Measurements from ENCODE around the gene LRRIQ1. TPM values are rescaled to one million over a fixed set of nuclear protein-coding genes. Genes with fewer than 3 reads are reported as not detected.

Gene LRRIQ1
- total RNA-seq, 2 experiments from 2014 or later = not detected

DNA sequence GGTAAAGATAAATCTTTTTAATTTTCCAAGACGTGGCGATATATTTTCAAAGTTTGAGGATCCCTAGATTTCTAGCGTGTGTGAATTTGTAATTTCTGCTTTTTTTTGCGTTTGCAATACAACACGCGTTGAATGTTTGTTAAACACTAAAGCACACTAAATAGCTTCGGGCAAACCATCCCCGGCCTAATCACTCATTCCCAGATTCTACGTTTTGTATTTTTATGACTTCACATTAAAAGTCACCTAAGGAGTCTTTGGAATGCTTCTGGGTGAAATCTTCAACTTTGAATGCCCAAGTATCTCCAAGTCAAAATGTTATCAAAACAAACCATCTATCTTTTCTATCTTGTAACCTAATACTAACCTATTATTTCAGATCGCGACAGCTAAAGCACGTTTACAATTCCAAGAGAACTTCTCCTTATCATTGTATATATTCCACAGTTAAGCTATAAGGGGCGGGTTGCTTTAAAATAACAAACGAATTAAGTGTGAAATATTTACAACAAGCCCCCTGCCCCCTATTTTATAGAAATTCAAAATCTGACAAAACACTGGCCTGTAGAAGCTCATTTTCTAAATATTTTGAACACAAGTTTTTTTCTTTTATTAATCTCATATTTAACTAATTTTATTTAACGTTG lies 245.0 kb downstream of the LRRIQ1 start:
- Histone ChIP-seq H3K79me2 (ENCODE audit: insufficient read depth, low read depth, low read length) (no peaks in the 10 kb centered on the region), H3K4me2 (ENCODE audit: low read length) (no peak overlapping the region)
- BruUV-seq (replicated peaks) = no TSS peak

DNA sequence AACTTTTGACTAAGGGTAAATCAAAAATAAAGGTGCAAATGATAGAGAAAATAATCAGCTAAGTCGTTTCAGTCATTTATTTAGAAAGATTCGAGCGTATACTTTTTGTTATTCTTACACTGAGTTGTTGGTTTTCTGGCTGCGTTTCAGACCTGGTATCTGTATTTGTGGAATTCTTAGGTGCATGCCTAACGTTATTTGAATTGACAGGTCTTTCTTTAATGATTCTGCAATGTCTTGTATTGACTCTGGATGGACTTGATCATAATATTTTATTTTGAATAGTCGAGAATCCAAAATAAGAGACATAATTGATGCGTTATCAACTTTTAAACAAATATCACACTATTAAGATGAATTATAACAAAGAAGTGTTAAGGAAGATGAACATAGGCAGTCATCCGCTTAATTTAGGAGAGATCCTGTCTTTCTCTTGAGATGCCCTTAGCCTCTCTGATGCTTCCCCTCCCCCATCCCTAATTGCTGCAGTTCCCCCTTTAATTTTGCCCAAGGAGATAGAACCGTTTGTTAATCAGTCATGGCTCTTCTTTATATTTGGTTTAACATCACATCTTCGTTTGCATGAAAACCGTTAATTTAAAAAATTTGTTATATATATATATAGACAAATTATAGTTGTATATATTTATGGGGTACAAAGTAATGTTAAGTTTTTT lies 245.6 kb downstream of the LRRIQ1 start:
- H3K9me2 ChIP-seq (ENCODE audit: insufficient read depth, low read length) = no peaks in the 10 kb centered on the region
- DNase-seq (ENCODE audit: low spot score) = no peak
- no peak for TF ChIP-seq EZH2phosphoT487 (IDR thresholded peaks at IDR 0.05; ENCODE audit: borderline replicate concordance, low read depth, low read length)
- TF ChIP-seq, protein P1, sequence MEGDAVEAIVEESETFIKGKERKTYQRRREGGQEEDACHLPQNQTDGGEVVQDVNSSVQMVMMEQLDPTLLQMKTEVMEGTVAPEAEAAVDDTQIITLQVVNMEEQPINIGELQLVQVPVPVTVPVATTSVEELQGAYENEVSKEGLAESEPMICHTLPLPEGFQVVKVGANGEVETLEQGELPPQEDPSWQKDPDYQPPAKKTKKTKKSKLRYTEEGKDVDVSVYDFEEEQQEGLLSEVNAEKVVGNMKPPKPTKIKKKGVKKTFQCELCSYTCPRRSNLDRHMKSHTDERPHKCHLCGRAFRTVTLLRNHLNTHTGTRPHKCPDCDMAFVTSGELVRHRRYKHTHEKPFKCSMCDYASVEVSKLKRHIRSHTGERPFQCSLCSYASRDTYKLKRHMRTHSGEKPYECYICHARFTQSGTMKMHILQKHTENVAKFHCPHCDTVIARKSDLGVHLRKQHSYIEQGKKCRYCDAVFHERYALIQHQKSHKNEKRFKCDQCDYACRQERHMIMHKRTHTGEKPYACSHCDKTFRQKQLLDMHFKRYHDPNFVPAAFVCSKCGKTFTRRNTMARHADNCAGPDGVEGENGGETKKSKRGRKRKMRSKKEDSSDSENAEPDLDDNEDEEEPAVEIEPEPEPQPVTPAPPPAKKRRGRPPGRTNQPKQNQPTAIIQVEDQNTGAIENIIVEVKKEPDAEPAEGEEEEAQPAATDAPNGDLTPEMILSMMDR (conservative IDR thresholded peaks at IDR 0.05; ENCODE audit: low read length) = no peak
- H4K20me1 ChIP-seq (ENCODE audit: insufficient read depth, low read length) = no peaks in the 10 kb centered on the region
- no peaks in the 10 kb centered on the region for H3K36me3 ChIP-seq (ENCODE audit: insufficient read depth, low read length)
- H3K9me3 ChIP-seq (ENCODE audit: low read length) = no peaks in the 10 kb centered on the region
- POLR2A ChIA-PET = interaction anchor here (1.0 kb wide), 1 partner anchor 22 kb away, joined by 4 read pairs; no protein-coding TSS in a partner anchor
- CTCF ChIA-PET (ENCODE audit: unreplicated experiment) = no interaction called here
- no peaks in the 10 kb centered on the region for H3K4me1 ChIP-seq (ENCODE audit: insufficient read depth, low read length, poor library complexity, severe bottlenecking)
- intact Hi-C loops (cut with micrococcal nuclease; ENCODE audit: unreplicated experiment) = no loop called here
- no peak overlapping the region for H3K4me2 ChIP-seq (ENCODE audit: low read length)
- no peak overlapping the region for H3K4me3 ChIP-seq (ENCODE audit: low read depth, low read length, poor library complexity, severe bottlenecking)
- H3K79me2 ChIP-seq (ENCODE audit: insufficient read depth, low read depth, low read length) = no peaks in the 10 kb centered on the region
- BruUV-seq (replicated peaks) = no TSS peak
- H3K27ac ChIP-seq (ENCODE audit: low read depth, low read length, poor library complexity, severe bottlenecking) = no peak overlapping the region
- no peak overlapping the region for H2AFZ ChIP-seq (ENCODE audit: low read length)

More for the DNA sequence above, 245.0 kb downstream of the LRRIQ1 start:
- ChIA-PET POLR2A (interaction anchor here (1.0 kb wide), 1 partner anchor 21 kb away, joined by 4 read pairs; no protein-coding TSS in a partner anchor), CTCF (ENCODE audit: unreplicated experiment) (no interaction called here)
- no peaks in the 10 kb centered on the region for H3K9me3 ChIP-seq (ENCODE audit: low read length)
- no peaks in the 10 kb centered on the region for H3K4me1 ChIP-seq (ENCODE audit: insufficient read depth, low read length, poor library complexity, severe bottlenecking)
- no peaks in the 10 kb centered on the region for H3K9me2 ChIP-seq (ENCODE audit: insufficient read depth, low read length)
- no peaks in the 10 kb centered on the region for H3K36me3 ChIP-seq (ENCODE audit: insufficient read depth, low read length)
- H2AFZ ChIP-seq (ENCODE audit: low read length) = no peak overlapping the region
- no peaks in the 10 kb centered on the region for H4K20me1 ChIP-seq (ENCODE audit: insufficient read depth, low read length)
- H3K4me3 ChIP-seq (ENCODE audit: low read depth, low read length, poor library complexity, severe bottlenecking) = no peak overlapping the region
- H3K27ac ChIP-seq (ENCODE audit: low read depth, low read length, poor library complexity, severe bottlenecking) = no peak overlapping the region
- TF ChIP-seq EZH2phosphoT487 (IDR thresholded peaks at IDR 0.05; ENCODE audit: borderline replicate concordance, low read depth, low read length) = no peak
- TF ChIP-seq, protein P1 (conservative IDR thresholded peaks at IDR 0.05; ENCODE audit: low read length) = no peak
- DNase-seq (ENCODE audit: low spot score) = no peak
- intact Hi-C loops (cut with micrococcal nuclease; ENCODE audit: unreplicated experiment) = no loop called here

DNA sequence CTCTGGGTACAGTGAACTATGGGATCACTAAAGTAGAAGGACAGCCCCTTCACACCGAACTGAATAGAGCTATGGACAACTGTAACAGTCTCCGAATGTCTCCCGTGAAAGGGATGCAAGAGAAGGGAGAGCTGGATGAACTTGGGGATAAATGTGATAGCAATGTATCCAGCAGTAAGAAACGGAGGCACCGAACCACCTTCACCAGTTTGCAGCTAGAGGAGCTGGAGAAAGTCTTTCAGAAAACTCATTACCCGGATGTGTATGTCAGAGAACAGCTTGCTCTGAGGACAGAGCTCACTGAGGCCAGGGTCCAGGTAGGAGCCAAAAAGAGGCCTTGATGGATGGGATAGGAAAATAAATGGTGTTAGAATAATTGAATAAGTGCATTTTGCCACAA lies 247.4 kb downstream of the LRRIQ1 start:
- no TSS peak for BruUV-seq (replicated peaks)
- Histone ChIP-seq H3K4me2 (ENCODE audit: low read length) (no peak overlapping the region), H4K20me1 (ENCODE audit: insufficient read depth, low read length) (no peaks in the 10 kb centered on the region), H3K4me1 (ENCODE audit: insufficient read depth, low read length, poor library complexity, severe bottlenecking) (no peaks in the 10 kb centered on the region), H3K27ac (ENCODE audit: low read depth, low read length, poor library complexity, severe bottlenecking) (no peak overlapping the region), H3K36me3 (ENCODE audit: insufficient read depth, low read length) (no peaks in the 10 kb centered on the region), H3K9me2 (ENCODE audit: insufficient read depth, low read length) (no peaks in the 10 kb centered on the region), H3K4me3 (ENCODE audit: low read depth, low read length, poor library complexity, severe bottlenecking) (no peak overlapping the region), H3K9me3 (ENCODE audit: low read length) (no peaks in the 10 kb centered on the region), H3K79me2 (ENCODE audit: insufficient read depth, low read depth, low read length) (no peaks in the 10 kb centered on the region), H2AFZ (ENCODE audit: low read length) (no peak overlapping the region)
- POLR2A ChIA-PET = no interaction called here
- intact Hi-C loops (cut with micrococcal nuclease; ENCODE audit: unreplicated experiment) = no loop called here
- CTCF ChIA-PET (ENCODE audit: unreplicated experiment) = no interaction called here
- TF ChIP-seq, protein P1 (conservative IDR thresholded peaks at IDR 0.05; ENCODE audit: low read length) = no peak
- no peak for TF ChIP-seq EZH2phosphoT487 (IDR thresholded peaks at IDR 0.05; ENCODE audit: borderline replicate concordance, low read depth, low read length)
- no peak for DNase-seq (ENCODE audit: low spot score)
